GM21423 (cell line): ENCODE measurements around the gene BAK1.
A peak's percentile ranks its signal among the peaks of the same experiment; 100 is the strongest.
"Not testable (repeated sequence)": the region's sequence is repeated elsewhere in the genome, so short reads cannot be mapped to it uniquely, and the experiment has no call there.

ENCODE experiments used
- ATAC-seq: cut with Tn5 transposase; IDR thresholded peaks from one replicate; pipeline ENCODE4 v1.9.1; 2021; ENCODE audit warnings: mild to moderate bottlenecking, moderate library complexity; ENCODE audit not compliant: unreplicated experiment

BAK1 gene

GRCh38 chr6:33609019-33609418 lies 28.9 kb upstream of the BAK1 start:
- no peak for ATAC-seq

- no peak for ATAC-seq
These were observed 27.7 kb upstream of the BAK1 start for GRCh38 chr6:33607784-33608161.

GRCh38 chr6:33607126-33607783 lies 27.2 kb upstream of the BAK1 start:
- no peak for ATAC-seq

- ATAC-seq = no peak
These were observed 26.6 kb upstream of the BAK1 start for GRCh38 chr6:33606642-33607041.

- ATAC-seq = no peak
These were observed 25.1 kb upstream of the BAK1 start for GRCh38 chr6:33604941-33605854.

GRCh38 chr6:33602180-33602579 lies 22.1 kb upstream of the BAK1 start:
- no peak for ATAC-seq

GRCh38 chr6:33600761-33601160 lies 20.7 kb upstream of the BAK1 start:
- no peak for ATAC-seq

- no peak for ATAC-seq
These were observed 19.4 kb upstream of the BAK1 start for GRCh38 chr6:33599413-33599938.

GRCh38 chr6:33597551-33598322 lies 17.7 kb upstream of the BAK1 start:
- no peak for ATAC-seq

GRCh38 chr6:33596894-33597293 lies 16.8 kb upstream of the BAK1 start:
- not testable (repeated sequence) for ATAC-seq

- no peak for ATAC-seq
These were observed 15.1 kb upstream of the BAK1 start for GRCh38 chr6:33595001-33595846.

GRCh38 chr6:33593414-33593727 lies 13.3 kb upstream of the BAK1 start:
- ATAC-seq = no peak

- ATAC-seq = peak; percentile 52
These were observed 12.7 kb upstream of the BAK1 start for GRCh38 chr6:33592595-33593413.

- ATAC-seq = no peak
These were observed 12.2 kb upstream of the BAK1 start for GRCh38 chr6:33592280-33592594.

GRCh38 chr6:33591424-33592032 lies 11.5 kb upstream of the BAK1 start:
- no peak for ATAC-seq

- ATAC-seq = no peak
These were observed 10.6 kb upstream of the BAK1 start for GRCh38 chr6:33590531-33591198.

- peak; percentile 29 for ATAC-seq
These were observed 9.9 kb upstream of the BAK1 start for GRCh38 chr6:33589731-33590530.

GRCh38 chr6:33589392-33589730 lies 9.3 kb upstream of the BAK1 start:
- ATAC-seq = no peak
